IMR-90 (cell line): ENCODE measurements around the gene PCK1. TPM values are rescaled to one million over a fixed set of nuclear protein-coding genes. Genes with fewer than 3 reads are reported as not detected.

Experiments
- ATAC-seq: fragments of 200-7000 bp; cut with Tn5 transposase; 2 replicates; pipeline ENCODE4 v1.9.1; 2020; ENCODE audit warnings: low read depth, mild to moderate bottlenecking, moderate library complexity
- BruUV-seq: library from RNA; stranded (reverse); fragments of 400-500 nt; replicated peaks from 2 replicates; lab custom pipeline; 2021; lab: Mats Ljungman, UMichigan
- CTCF ChIA-PET: fragments of 300-600 bp; formaldehyde crosslinking; extraction: SDS; loops from one replicate; lab custom pipeline; 2021; ENCODE audit warnings: antibody characterized with exemption; lab: Yijun Ruan, JAX
- POLR2A ChIA-PET: fragments of 300-600 bp; sonication (Branson Sonifier 250); formaldehyde crosslinking; loops from one replicate; lab custom pipeline; 2022; ENCODE audit warnings: antibody characterized with exemption; ENCODE audit not compliant: unreplicated experiment; lab: Charles Lee
- DNase-seq: peaks from one replicate; pipeline ENCODE4 v3.0.0; 2013
- H2AFZ ChIP-seq: replicated peaks from 2 replicates; pipeline ENCODE3; 2013; ENCODE audit warnings: low read length, mild to moderate bottlenecking; ENCODE audit not compliant: poor library complexity
- H2AK5ac ChIP-seq: 2 replicates; pipeline ENCODE4 v1.6.1; 2013; ENCODE audit warnings: low read depth, low read length, inconsistent platforms
- H2AK9ac ChIP-seq: replicated peaks from 2 replicates; pipeline ENCODE3; 2013; ENCODE audit warnings: mild to moderate bottlenecking, low read depth, low read length, moderate library complexity; ENCODE audit not compliant: poor library complexity
- H2BK120ac ChIP-seq: 2 replicates; pipeline ENCODE4 v1.6.1; 2013; ENCODE audit warnings: low read depth, low read length, inconsistent platforms
- H2BK15ac ChIP-seq: 3 replicates; pipeline ENCODE4 v1.6.1; 2013; ENCODE audit warnings: low read depth, low read length, inconsistent platforms
- H2BK20ac ChIP-seq: 2 replicates; pipeline ENCODE4 v1.6.1; 2013; ENCODE audit warnings: low read depth, mild to moderate bottlenecking, inconsistent platforms, low read length, moderate library complexity
- H2BK5ac ChIP-seq: 2 replicates; pipeline ENCODE4 v1.6.1; 2013; ENCODE audit warnings: mild to moderate bottlenecking, low read depth, low read length, inconsistent platforms; ENCODE audit not compliant: poor library complexity, severe bottlenecking
- H3K14ac ChIP-seq: replicated peaks from 2 replicates; pipeline ENCODE4 v1.6.1; 2013; ENCODE audit warnings: low read depth, low read length, inconsistent platforms
- H3K18ac ChIP-seq: 2 replicates; pipeline ENCODE4 v1.6.1; 2013; ENCODE audit warnings: low read depth, low read length, control low read depth
- H3K23ac ChIP-seq: 2 replicates; pipeline ENCODE4 v1.6.1; 2013; ENCODE audit warnings: low read depth, low read length, inconsistent platforms
- H3K27ac ChIP-seq: 2 replicates; pipeline ENCODE4 v1.5.1; 2013; ENCODE audit warnings: mild to moderate bottlenecking, control low read depth, low read length; ENCODE audit not compliant: insufficient read depth
- H3K27me3 ChIP-seq: 2 replicates; pipeline ENCODE4 v1.6.1; 2013; ENCODE audit warnings: low read length; ENCODE audit not compliant: control insufficient read depth, insufficient read depth
- H3K36me3 ChIP-seq: 2 replicates; pipeline ENCODE4 v1.6.1; 2013; ENCODE audit warnings: low read length, mixed read lengths; ENCODE audit not compliant: control insufficient read depth, insufficient read depth
- H3K4ac ChIP-seq: 2 replicates; pipeline ENCODE4 v1.6.1; 2013; ENCODE audit warnings: low read depth, low read length, inconsistent platforms
- H3K4me1 ChIP-seq: 2 replicates; pipeline ENCODE4 v1.6.1; 2013; ENCODE audit warnings: low read length, mixed read lengths; ENCODE audit not compliant: control insufficient read depth, insufficient read depth
- H3K4me2 ChIP-seq: 2 replicates; pipeline ENCODE4 v1.6.1; 2013; ENCODE audit warnings: low read depth, mild to moderate bottlenecking, control low read depth, low read length, moderate library complexity
- H3K4me3 ChIP-seq: 2 replicates; pipeline ENCODE4 v1.5.1; 2013; ENCODE audit warnings: low read depth, mild to moderate bottlenecking, control low read depth, low read length, moderate library complexity; ENCODE audit not compliant: insufficient read depth
- H3K56ac ChIP-seq: 2 replicates; pipeline ENCODE4 v1.6.1; 2013; ENCODE audit warnings: low read length, inconsistent platforms; ENCODE audit not compliant: insufficient read depth; ENCODE audit errors: extremely low read depth
- H3K79me1 ChIP-seq, 2 experiments: 2 replicates each; pipeline ENCODE4 v1.6.1; 2013; ENCODE audit warnings: low read length in 2 of 2, inconsistent platforms in 1 of 2, low read depth in 1 of 2
- H3K9ac ChIP-seq: 2 replicates; pipeline ENCODE4 v1.6.1; 2013; ENCODE audit warnings: low read depth, low read length, control low read depth
- H3K9me1 ChIP-seq: 2 replicates; pipeline ENCODE4 v1.6.1; 2013; ENCODE audit warnings: low read length, inconsistent platforms; ENCODE audit not compliant: insufficient read depth
- H3K9me3 ChIP-seq: 2 replicates; pipeline ENCODE4 v1.6.1; 2013; ENCODE audit warnings: low read length; ENCODE audit not compliant: control insufficient read depth, insufficient read depth
- H4K20me1 ChIP-seq: 2 replicates; pipeline ENCODE4 v1.6.1; 2013; ENCODE audit warnings: low read length, inconsistent platforms; ENCODE audit not compliant: insufficient read depth
- H4K5ac ChIP-seq: 2 replicates; pipeline ENCODE4 v1.6.1; 2013; ENCODE audit warnings: mild to moderate bottlenecking, low read depth, low read length, control low read depth
- H4K8ac ChIP-seq, 2 experiments: 2 replicates each; pipeline ENCODE4 v1.6.1; 2013; ENCODE audit warnings: low read depth in 2 of 2, low read length in 2 of 2, control low read depth in 1 of 2, inconsistent platforms in 1 of 2
- H4K91ac ChIP-seq: 2 replicates; pipeline ENCODE4 v1.6.1; 2013; ENCODE audit warnings: low read depth, low read length, inconsistent platforms; ENCODE audit not compliant: insufficient read depth
- POLR2A ChIP-seq: IDR thresholded peaks from 2 replicates; pipeline ENCODE4 v1.6.1; 2012; ENCODE audit warnings: mild to moderate bottlenecking, low read depth, low read length
- WGBS, 2 experiments: methylation state at CpG; one replicate each; pipeline versions ENCODE4 v1.1.5 to v1.1.7; 2013; ENCODE audit warnings: missing lambda C conversion rate in 2 of 2; ENCODE audit not compliant: insufficient read length in 1 of 2; ENCODE audit errors: extremely low coverage in 2 of 2; 5-methylcytosine and 5-hydroxymethylcytosine counted together
- dilution Hi-C: fragments of 300-500 bp; cut with HindIII; formaldehyde crosslinking; loops from one replicate; pipeline ENCODE4 v1.14.3; 2018; ENCODE audit warnings: low sequenced_read_pairs; ENCODE audit not compliant: unreplicated experiment
- in situ Hi-C: fragments of 300-500 bp; cut with MboI; formaldehyde crosslinking; loops from 3 replicates; pipeline ENCODE4 v1.14.3; 2019; ENCODE audit warnings: low sequenced_read_pairs, inconsistent platforms, mixed read lengths
- intact Hi-C: fragments of 100-400 bp; cut with micrococcal nuclease; formaldehyde crosslinking; loops from 2 replicates; pipeline ENCODE4 v1.10.0; 2022
- polyA plus RNA-seq, 3 experiments: library from polyadenylated mRNA; depleted of rRNA; stranded (reverse); fragments of >200 nt; gene quantifications; 2 replicates each; pipeline ENCODE4 v1.2.3, GENCODE V29; 2012; ENCODE audit warnings: low replicate concordance in 1 of 3
- total RNA-seq: library from RNA; depleted of rRNA; stranded (reverse); fragments of >200 nt; gene quantifications from 2 replicates; pipeline ENCODE4 v1.2.3, GENCODE V29; 2012
- TF ChIP-seq, protein P1 (sequence below): fragments of 150-350 bp; IDR thresholded peaks from 2 replicates; pipeline ENCODE4 v1.6.1; 2016; ENCODE audit warnings: low read depth, mild to moderate bottlenecking, low read length, moderate library complexity, borderline replicate concordance

The PCK1 gene
- total and polyA plus RNA-seq, 2 of the 4 experiments (the other 2 are of a cell fraction) = not detected

DNA sequence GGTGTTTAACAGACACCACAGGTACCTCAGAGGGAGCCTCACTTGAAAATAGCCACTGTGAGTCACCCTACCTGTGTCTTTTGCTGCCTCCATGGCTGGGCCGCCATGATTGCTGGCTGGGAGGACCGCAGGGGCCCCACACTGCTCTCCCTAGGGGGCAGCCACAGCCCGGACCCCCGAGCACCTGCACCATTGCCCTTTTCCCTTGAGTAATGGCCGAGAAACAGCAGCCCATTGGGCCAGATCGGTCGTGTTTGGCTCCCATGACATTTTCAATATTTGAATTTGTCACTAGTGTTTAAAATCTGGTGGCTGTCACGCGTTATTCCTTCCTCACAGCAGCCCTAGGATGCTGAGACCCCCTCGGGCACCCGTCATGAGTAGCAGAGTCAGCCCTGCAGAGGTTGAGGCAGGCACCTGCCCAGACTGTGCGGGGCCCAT is 52.6 kb downstream of the PCK1 start:
- in situ Hi-C loops (no loop called here), intact Hi-C loops (no loop called here), dilution Hi-C loops (no loop called here)
- BruUV-seq = no TSS peak
- H4K91ac ChIP-seq = no peak overlapping the region
- DNase-seq (no peak), ATAC-seq (no peak)
- H3K18ac ChIP-seq = no peak overlapping the region
- no peaks in the 10 kb centered on the region for H3K4me1 ChIP-seq
- CTCF ChIA-PET = no interaction called here
- no peak overlapping the region for H2BK5ac ChIP-seq
- no peaks in the 10 kb centered on the region for H4K20me1 ChIP-seq
- peaks cover 9% of the 10 kb centered on the region; the same call in 1 of the 2 replicates for H3K27me3 ChIP-seq
- H3K79me1 ChIP-seq = no peaks in the 10 kb centered on the region
- no peaks in the 10 kb centered on the region for H3K9me3 ChIP-seq
- H3K9ac ChIP-seq = no peak overlapping the region
- no peak overlapping the region for H3K27ac ChIP-seq
- H3K4me2 ChIP-seq = no peak overlapping the region
- no peak overlapping the region for H2AK5ac ChIP-seq
- no peak overlapping the region for H4K5ac ChIP-seq
- no peak overlapping the region for H3K4me3 ChIP-seq
- H4K8ac ChIP-seq = no peak overlapping the region
- H2BK20ac ChIP-seq = no peak overlapping the region
- no peak overlapping the region for H3K4ac ChIP-seq
- H2AK9ac ChIP-seq = no peak overlapping the region
- WGBS, 2 experiments = 49% methylated on average over 6 of the region's 12 CpGs; no CpG with 5 or more reads in 1 of the 2 experiments
- TF ChIP-seq POLR2A = no peak
- TF ChIP-seq, protein P1, sequence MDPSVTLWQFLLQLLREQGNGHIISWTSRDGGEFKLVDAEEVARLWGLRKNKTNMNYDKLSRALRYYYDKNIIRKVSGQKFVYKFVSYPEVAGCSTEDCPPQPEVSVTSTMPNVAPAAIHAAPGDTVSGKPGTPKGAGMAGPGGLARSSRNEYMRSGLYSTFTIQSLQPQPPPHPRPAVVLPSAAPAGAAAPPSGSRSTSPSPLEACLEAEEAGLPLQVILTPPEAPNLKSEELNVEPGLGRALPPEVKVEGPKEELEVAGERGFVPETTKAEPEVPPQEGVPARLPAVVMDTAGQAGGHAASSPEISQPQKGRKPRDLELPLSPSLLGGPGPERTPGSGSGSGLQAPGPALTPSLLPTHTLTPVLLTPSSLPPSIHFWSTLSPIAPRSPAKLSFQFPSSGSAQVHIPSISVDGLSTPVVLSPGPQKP = no peak
- no peak overlapping the region for H2BK15ac ChIP-seq
- H2AFZ ChIP-seq = no peak overlapping the region
- no peak overlapping the region for H3K56ac ChIP-seq
- no peak overlapping the region for H3K23ac ChIP-seq
- no peak overlapping the region for H2BK120ac ChIP-seq
- POLR2A ChIA-PET = no interaction called here
- no peak overlapping the region for H3K14ac ChIP-seq
- no peaks in the 10 kb centered on the region for H3K9me1 ChIP-seq
- H3K36me3 ChIP-seq = no peaks in the 10 kb centered on the region
